Skeletal muscle satellite cell (primary cell): ENCODE measurements around the gene PPP2R5D.
A peak's percentile ranks its signal among the peaks of the same experiment; 100 is the strongest.
"Not testable (repeated sequence)": the region's sequence is repeated elsewhere in the genome, so short reads cannot be mapped to it uniquely, and the experiment has no call there.

Source experiments
- H3K27me3 ChIP-seq: 2 replicates; pipeline ENCODE4 v1.7.0; 2013; ENCODE audit warnings: low read length; ENCODE audit not compliant: control insufficient read depth, insufficient read depth
- H3K36me3 ChIP-seq: 2 replicates; pipeline ENCODE4 v1.7.0; 2013; ENCODE audit warnings: mild to moderate bottlenecking, control low read depth, low read length; ENCODE audit not compliant: insufficient read depth
- H3K4me1 ChIP-seq: 2 replicates; pipeline ENCODE4 v1.7.0; 2013; ENCODE audit warnings: low read length; ENCODE audit not compliant: control insufficient read depth, insufficient read depth
- H3K4me2 ChIP-seq: 2 replicates; pipeline ENCODE4 v1.7.0; 2013; ENCODE audit warnings: mild to moderate bottlenecking, low read length
- H3K4me3 ChIP-seq: 2 replicates; pipeline ENCODE4 v1.7.0; 2013; ENCODE audit warnings: low read length
- H3K9ac ChIP-seq: 2 replicates; pipeline ENCODE4 v1.7.0; 2013; ENCODE audit warnings: mild to moderate bottlenecking, low read depth, low read length, moderate library complexity
- H3K9me3 ChIP-seq: replicated peaks from 2 replicates; pipeline ENCODE4 v1.7.0; 2013; ENCODE audit warnings: mild to moderate bottlenecking, control low read depth, low read length

Gene PPP2R5D

DNA sequence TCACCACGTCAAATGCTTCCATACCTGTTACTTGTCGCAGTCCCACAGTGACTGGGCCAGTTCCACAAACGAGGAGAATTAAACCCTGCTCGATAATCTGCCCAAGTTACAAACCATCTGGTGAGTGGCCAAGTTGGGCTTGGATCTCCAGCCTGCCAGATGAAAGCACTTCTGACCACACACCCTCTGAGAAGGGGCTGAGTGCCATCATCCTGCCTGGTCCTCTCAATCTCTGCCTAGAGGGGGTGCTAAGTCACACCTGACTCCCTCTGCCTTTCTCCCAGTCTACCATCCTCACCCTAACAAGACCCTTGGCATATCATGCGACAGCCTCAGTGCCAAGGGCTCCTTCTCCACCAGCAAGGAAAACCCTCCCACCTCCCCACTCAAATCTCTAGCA lies 52.8 kb downstream of the PPP2R5D start:
- Histone ChIP-seq H3K9ac (no peak overlapping the region), H3K4me3 (no peak overlapping the region), H3K9me3 (no peaks in the 10 kb centered on the region), H3K36me3 (peaks cover 61% of the 10 kb centered on the region), H3K4me2 (no peak overlapping the region), H3K27me3 (no peaks in the 10 kb centered on the region), H3K4me1 (no peaks in the 10 kb centered on the region)

DNA sequence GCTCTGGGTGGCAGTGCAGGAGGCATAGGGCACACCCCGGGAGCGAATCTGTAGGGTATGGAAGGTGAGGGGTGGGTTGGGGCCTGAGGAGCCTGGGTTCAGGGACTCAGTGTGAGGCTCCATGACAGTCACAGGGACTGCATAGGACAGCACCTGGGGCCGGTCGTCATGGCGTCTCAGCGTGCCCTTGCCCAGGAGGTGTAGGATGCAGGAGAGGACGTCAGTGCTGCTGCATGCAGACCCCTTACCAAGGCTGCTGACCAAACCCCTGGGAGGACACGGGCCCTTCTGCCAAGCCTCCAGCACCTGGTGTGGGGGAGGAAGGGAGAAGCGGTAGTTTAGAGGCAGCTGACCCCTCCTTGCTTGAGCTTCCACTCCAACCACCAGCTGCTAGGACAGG lies 53.3 kb downstream of the PPP2R5D start:
- H3K27me3 ChIP-seq, result no peaks in the 10 kb centered on the region
- H3K9me3 ChIP-seq, result no peaks in the 10 kb centered on the region
- H3K4me2 ChIP-seq, result no peak overlapping the region
- H3K36me3 ChIP-seq, result peaks cover 59% of the 10 kb centered on the region
- H3K4me3 ChIP-seq, result no peak overlapping the region
- no peaks in the 10 kb centered on the region for H3K4me1 ChIP-seq
- no peak overlapping the region for H3K9ac ChIP-seq

DNA sequence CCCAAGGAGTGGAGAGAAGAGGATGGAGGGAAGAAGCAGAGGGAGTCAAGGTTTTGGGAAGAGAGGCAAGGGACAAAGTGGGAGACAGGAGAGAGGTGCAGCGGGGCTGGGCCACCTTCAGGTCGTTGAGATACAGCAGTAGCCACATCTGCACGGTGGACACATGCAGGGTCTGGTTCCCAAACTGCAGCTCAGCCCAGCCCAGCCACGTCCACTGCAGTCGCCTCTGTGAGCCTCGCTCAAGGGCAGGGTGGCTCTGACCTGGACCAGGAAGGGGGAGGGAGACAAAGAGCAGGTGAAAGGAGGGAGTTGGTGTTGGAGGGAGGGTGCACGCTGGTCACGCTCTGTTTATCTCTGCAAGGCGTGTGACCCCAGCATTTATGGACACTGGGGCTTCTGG lies 54.4 kb downstream of the PPP2R5D start:
- Histone ChIP-seq H3K36me3 (peaks cover 68% of the 10 kb centered on the region), H3K4me3 (no peak overlapping the region), H3K9ac (no peak overlapping the region), H3K4me2 (no peak overlapping the region), H3K27me3 (no peaks in the 10 kb centered on the region), H3K4me1 (no peaks in the 10 kb centered on the region), H3K9me3 (no peaks in the 10 kb centered on the region)

DNA sequence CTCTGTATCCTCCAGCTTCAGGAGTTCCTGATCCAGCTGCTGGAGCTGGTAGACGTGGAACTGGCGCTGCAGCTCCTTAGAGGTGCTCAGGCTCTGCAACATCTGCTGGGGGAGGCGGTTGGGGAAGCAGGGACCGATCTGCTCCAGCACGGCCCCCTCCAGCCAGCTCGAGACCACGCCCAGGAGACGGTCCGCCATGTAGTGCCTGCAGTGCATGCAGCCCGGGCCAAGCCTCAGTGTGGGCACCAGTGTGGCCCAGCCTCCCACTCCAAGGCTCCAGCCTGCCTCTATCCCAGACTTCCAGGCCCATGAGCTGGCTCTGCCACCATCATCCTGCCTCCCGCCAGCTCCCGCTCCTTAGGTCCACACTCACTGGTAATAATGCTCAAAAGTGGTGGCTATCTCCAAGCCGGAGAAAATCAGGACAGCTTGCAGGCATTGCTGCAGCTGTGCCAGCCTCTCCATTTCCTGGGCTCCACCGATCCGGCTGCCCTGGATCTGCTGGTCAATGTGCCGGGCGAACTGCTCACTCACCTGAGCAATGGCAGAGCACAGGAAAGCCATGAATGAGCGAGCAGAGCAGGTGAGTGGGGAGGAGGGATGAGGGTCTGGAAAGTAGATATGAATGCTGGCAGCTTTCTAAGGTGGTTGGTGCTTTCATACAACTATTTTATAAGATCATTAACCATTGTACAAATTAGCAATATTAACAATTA lies 56.3 kb downstream of the PPP2R5D start:
- no peak overlapping the region for H3K4me2 ChIP-seq
- no peak overlapping the region for H3K4me3 ChIP-seq
- no peak overlapping the region for H3K9ac ChIP-seq
- no peaks in the 10 kb centered on the region for H3K9me3 ChIP-seq
- peaks cover 73% of the 10 kb centered on the region for H3K36me3 ChIP-seq
- H3K4me1 ChIP-seq, result no peaks in the 10 kb centered on the region
- no peaks in the 10 kb centered on the region for H3K27me3 ChIP-seq

DNA sequence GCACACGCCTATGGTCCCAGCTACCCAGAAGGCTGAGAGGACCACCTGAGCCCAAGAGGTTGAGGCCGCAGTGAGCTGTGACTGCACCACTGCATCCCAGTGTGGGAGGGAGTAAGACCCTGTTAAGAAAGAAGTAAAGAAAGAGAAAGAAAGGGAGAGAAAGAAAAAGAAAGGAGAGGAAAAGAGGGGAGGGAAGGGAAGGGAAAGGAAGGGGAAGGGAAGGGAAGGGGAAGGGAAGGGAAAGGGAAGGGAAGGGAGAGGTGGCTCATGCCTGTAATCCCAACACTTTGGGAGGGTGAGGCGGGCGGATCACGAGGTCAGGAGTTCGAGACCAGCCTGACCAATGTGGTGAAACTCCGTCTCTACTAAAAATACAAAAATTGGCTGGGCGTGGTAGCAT lies 57.1 kb downstream of the PPP2R5D start:
- peaks cover 76% of the 10 kb centered on the region for H3K36me3 ChIP-seq
- H3K9me3 ChIP-seq, H3K9ac ChIP-seq, H3K27me3 ChIP-seq, H3K4me2 ChIP-seq, H3K4me1 ChIP-seq, H3K4me3 ChIP-seq: not testable (repeated sequence)

DNA sequence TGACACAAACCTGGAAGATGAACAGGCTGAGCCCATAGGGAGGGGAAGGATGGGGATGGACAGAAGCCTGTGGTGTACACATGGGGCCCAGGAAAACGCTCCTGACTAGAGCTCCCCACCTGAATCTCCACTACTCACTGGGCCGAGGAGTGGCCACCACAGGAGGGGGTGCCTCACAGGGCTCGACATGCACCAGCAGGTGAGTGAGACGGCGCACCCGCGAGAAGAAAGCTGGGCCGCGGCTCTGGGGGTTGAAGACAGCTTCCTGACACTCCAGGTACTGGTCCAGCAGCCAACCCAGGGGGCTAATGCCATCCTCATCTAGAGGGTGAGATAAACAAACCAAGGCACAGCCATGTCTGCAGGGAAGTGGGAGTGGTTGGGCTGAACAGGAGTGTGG lies 58.9 kb downstream of the PPP2R5D start:
- no peak overlapping the region for H3K9ac ChIP-seq
- no peaks in the 10 kb centered on the region for H3K27me3 ChIP-seq
- no peaks in the 10 kb centered on the region for H3K9me3 ChIP-seq
- no peak overlapping the region for H3K4me2 ChIP-seq
- peaks cover 77% of the 10 kb centered on the region for H3K36me3 ChIP-seq
- no peak overlapping the region for H3K4me3 ChIP-seq
- no peaks in the 10 kb centered on the region for H3K4me1 ChIP-seq

DNA sequence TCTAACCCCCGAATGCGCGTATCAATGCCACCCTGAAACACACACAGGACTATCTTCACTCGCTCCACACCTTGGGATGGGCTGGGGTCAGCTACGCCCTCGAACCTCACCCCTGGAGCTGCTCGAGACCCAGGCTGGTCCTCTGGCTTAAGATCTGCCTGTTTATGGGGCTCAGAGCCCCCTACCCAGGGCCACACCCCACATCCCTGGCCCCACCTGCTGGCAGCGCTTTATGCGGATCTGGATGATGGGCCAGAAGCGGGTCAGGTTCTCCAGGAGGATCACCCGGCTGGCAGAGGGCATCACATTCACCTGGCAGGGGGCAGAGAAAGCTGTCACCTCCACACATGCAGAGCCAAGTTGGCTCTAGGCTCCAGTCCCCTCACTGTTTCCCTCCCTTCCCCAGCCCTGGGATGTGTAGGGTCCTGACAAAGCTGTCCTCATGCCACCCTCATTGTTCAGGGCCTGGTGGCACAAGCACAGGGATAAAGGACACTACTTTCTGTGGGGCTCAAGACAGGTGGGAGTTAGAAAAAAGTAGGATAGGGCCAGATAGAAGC lies 61.1 kb downstream of the PPP2R5D start:
- Histone ChIP-seq H3K9ac (no peak overlapping the region), H3K4me2 (no peak overlapping the region), H3K9me3 (no peaks in the 10 kb centered on the region), H3K27me3 (no peaks in the 10 kb centered on the region), H3K4me3 (no peak overlapping the region), H3K4me1 (peaks cover under 1% of the 10 kb centered on the region), H3K36me3 (peaks cover 78% of the 10 kb centered on the region)

DNA sequence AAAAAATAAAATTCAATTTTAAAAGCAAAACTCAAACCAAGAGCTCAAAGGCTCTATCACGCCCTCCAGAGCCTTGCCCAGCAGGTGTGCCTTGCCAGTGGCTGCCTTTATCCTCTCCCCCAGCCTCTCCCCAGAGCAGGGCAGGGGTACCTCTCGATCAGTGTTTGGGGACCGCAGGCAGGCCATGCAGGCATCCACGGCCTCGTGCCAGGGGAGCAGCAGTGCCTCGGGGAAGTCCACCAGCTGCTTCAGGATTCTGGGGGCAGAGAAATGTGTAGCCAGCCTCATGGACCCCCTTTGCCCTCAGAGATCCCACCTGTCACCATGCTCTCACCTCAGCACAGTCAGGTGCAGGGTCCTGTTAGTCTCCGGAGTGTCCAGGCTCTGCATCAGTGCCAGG lies 63.6 kb downstream of the PPP2R5D start:
- H3K4me3 ChIP-seq, result no peak overlapping the region
- H3K9me3 ChIP-seq, result no peaks in the 10 kb centered on the region
- H3K36me3 ChIP-seq, result peaks cover 70% of the 10 kb centered on the region
- no peak overlapping the region for H3K4me2 ChIP-seq
- peaks cover 26% of the 10 kb centered on the region for H3K4me1 ChIP-seq
- H3K27me3 ChIP-seq, result no peaks in the 10 kb centered on the region
- no peak overlapping the region for H3K9ac ChIP-seq

DNA sequence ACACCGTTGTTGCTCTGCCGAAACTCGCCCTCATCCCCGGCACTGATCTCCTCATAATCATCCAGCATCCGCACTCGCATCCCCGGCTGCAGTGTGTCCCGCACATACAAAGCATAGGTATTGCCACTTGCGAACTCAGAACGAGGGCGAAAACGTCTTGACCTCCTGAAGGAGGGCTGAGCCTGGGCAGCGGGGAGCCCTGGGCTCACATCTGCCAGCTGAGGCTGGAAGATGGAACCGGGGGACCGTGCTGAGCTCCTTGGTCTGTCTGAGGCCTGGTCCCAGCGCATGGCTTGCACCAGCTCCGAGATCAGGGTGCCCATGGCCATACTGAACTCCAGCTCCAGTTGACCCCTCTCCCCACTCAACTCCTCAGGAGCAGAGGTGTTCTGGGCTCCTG lies 66.6 kb downstream of the PPP2R5D start:
- peaks cover 54% of the 10 kb centered on the region for H3K36me3 ChIP-seq
- peak overlapping the region; percentile 25 for H3K4me3 ChIP-seq
- H3K4me2 ChIP-seq, result peak overlapping the region; percentile 96
- H3K27me3 ChIP-seq, result no peaks in the 10 kb centered on the region
- no peaks in the 10 kb centered on the region for H3K9me3 ChIP-seq
- no peak overlapping the region for H3K9ac ChIP-seq
- H3K4me1 ChIP-seq, result peaks cover 33% of the 10 kb centered on the region

DNA sequence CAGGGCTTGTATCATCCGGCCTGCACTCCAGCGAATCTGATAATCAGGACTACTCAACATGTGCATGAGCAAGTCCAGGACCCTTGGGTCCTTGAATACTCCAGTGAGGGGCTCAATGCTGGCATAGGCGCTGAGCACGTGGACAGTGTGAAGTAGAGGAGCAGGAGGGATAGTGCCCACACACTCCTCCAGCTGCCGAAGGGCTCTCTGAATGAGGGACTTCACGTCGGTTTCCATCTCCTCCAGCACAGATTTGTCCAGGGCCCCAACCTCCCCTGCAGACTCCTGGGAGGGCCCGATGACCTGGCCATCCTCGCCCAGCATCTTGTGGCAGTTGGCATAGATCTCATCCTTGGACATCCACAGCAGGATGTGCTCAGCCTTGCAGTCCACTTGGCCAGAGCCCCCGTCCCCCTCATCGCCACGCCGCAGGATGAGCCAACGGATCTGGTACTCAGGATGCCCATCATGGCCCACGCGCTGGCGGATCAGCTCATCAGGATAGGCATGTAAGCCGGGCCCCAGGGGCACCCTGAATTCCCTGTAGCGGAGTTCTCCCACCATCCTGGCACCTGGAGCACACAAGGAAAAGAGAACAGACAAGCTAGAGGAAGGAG lies 68.0 kb downstream of the PPP2R5D start:
- H3K9ac ChIP-seq, result peak overlapping the region; percentile 97
- peak overlapping the region; percentile 80 for H3K4me3 ChIP-seq
- H3K4me1 ChIP-seq, result peaks cover 33% of the 10 kb centered on the region
- H3K9me3 ChIP-seq, result no peaks in the 10 kb centered on the region
- no peaks in the 10 kb centered on the region for H3K27me3 ChIP-seq
- H3K36me3 ChIP-seq, result peaks cover 44% of the 10 kb centered on the region
- H3K4me2 ChIP-seq, result peak overlapping the region; percentile 96

DNA sequence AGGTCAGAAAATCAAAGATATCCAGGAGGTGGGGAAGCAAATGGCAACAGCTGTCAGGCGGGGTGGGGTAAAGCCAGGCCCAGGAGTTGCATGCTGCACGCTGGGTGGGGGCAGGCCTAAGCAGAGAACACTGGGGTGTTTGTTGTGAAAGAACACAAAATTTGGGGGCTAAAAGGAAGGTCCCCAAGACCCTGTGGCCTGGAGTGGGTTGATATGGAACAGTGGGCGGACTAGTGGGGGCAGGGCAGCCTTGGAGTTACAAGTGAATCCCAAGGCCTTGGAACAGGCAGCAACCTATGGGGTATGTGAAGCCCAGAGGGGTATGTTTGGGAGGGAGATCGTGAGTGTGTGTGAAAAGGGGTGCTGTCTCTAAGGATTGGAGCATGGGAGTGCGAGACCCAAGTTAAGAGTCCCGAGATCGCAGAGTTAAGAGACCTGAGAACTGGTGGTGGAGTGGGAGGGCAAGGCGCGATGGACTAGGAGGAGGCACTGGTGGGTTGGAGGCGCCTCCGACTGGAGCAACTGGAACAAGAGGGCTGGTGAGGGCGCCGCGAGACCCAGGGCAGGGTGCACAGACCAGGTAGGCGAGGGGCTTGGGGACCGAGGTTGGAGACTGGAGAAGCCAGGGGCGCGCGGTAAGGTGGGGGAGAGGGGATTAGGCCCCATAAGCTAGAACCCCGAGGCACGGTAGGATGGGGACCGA lies 68.6 kb downstream of the PPP2R5D start:
- Histone ChIP-seq H3K4me3 (peak overlapping the region; percentile 80), H3K4me2 (peak overlapping the region; percentile 96), H3K36me3 (peaks cover 42% of the 10 kb centered on the region)

More for the DNA sequence above, 68.6 kb downstream of the PPP2R5D start:
- Histone ChIP-seq H3K9me3 (no peaks in the 10 kb centered on the region), H3K27me3 (no peaks in the 10 kb centered on the region), H3K4me1 (peaks cover 34% of the 10 kb centered on the region), H3K9ac (peak overlapping the region; percentile 97)
